HEK293 (cell line): ENCODE data around the gene SERPINA1.

ENCODE experiments used
- HOXA7 ChIP-seq: sonication (generic); formaldehyde crosslinking; IDR thresholded peaks from 2 replicates; pipeline ENCODE4 v1.8.1; 2022; ENCODE audit warnings: missing genetic modification reagents, borderline replicate concordance
- HOXC10 ChIP-seq: sonication (generic); formaldehyde crosslinking; IDR thresholded peaks from 2 replicates; pipeline ENCODE4 v1.8.1; 2023; ENCODE audit warnings: mild to moderate bottlenecking, missing genetic modification reagents
- KLF16 ChIP-seq: fragments of 450-650 bp; formaldehyde crosslinking; IDR thresholded peaks from 2 replicates; pipeline ENCODE4 v1.5.1; 2017; ENCODE audit warnings: missing biosample characterization, missing genetic modification characterization
- YY1 ChIP-seq: fragments of 450-650 bp; formaldehyde crosslinking; IDR thresholded peaks from 2 replicates; pipeline ENCODE4 v1.5.1; 2018; ENCODE audit warnings: missing biosample characterization, missing genetic modification characterization
- ZBTB8A ChIP-seq: fragments of 450-650 bp; formaldehyde crosslinking; IDR thresholded peaks from 2 replicates; pipeline ENCODE4 v1.5.1; 2016; ENCODE audit warnings: missing biosample characterization, missing genetic modification characterization
- ZNF175 ChIP-seq: fragments of 450-650 bp; formaldehyde crosslinking; IDR thresholded peaks from 2 replicates; pipeline ENCODE4 v1.5.1; 2016; ENCODE audit warnings: missing biosample characterization, missing genetic modification characterization
- ZNF23 ChIP-seq: fragments of 450-650 bp; formaldehyde crosslinking; IDR thresholded peaks from 2 replicates; pipeline ENCODE4 v1.5.1; 2016; ENCODE audit warnings: missing biosample characterization, missing genetic modification characterization, borderline replicate concordance
- ZNF560 ChIP-seq: fragments of 450-650 bp; formaldehyde crosslinking; IDR thresholded peaks from 2 replicates; pipeline ENCODE4 v1.5.1; 2017; ENCODE audit warnings: missing biosample characterization, missing genetic modification characterization, borderline replicate concordance
- ZNF785 ChIP-seq: fragments of 450-650 bp; formaldehyde crosslinking; IDR thresholded peaks from 2 replicates; pipeline ENCODE4 v1.5.1; 2016; ENCODE audit warnings: missing biosample characterization, missing genetic modification characterization
- ZSCAN30 ChIP-seq: fragments of 450-650 bp; IDR thresholded peaks from 2 replicates; pipeline ENCODE4 v1.5.1; 2018; ENCODE audit warnings: missing biosample characterization, mild to moderate bottlenecking, missing genetic modification characterization, moderate library complexity
- TF ChIP-seq, protein P1 (sequence below): fragments of 450-650 bp; formaldehyde crosslinking; IDR thresholded peaks from 2 replicates; pipeline ENCODE4 v1.5.1; 2016; ENCODE audit warnings: missing biosample characterization, missing genetic modification characterization
- TF ChIP-seq, protein P2 (sequence below): fragments of 450-650 bp; formaldehyde crosslinking; IDR thresholded peaks from 2 replicates; pipeline ENCODE4 v1.5.1; 2016; ENCODE audit warnings: missing biosample characterization, missing genetic modification characterization
- TF ChIP-seq, protein P3 (sequence below): fragments of 450-650 bp; formaldehyde crosslinking; IDR thresholded peaks from 2 replicates; pipeline ENCODE4 v1.5.1; 2017; ENCODE audit warnings: missing biosample characterization, missing genetic modification characterization
- TF ChIP-seq, protein P4 (sequence below): fragments of 450-650 bp; formaldehyde crosslinking; IDR thresholded peaks from 2 replicates; pipeline ENCODE4 v1.5.1; 2016; ENCODE audit warnings: missing biosample characterization, missing genetic modification characterization, low read depth

DNA sequence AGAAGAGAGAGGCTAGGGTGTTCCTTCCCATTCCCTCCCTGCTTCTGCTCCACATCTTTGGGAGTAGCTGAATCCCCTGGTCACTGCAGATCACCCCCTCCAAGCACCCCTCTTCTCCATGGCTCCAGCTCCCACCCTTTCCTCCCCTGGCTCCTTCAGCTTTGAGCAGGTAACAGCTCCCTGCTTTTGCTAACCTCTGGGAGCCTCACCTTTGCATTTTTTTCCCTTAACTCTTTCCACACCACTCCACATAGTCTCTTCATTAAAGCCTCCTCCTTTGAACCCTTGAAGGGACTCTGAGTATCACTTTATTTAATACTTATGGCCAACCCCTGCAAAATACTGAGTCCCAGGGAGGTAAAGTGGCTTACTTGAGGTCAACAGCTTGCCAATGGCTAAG is 39.6 kb downstream of the SERPINA1 start:
- TF ChIP-seq HOXA7 (CRISPR knock-in tag) (no peak), ZNF23 (tag by site-specific recombination) (no peak), YY1 (tag by site-specific recombination) (no peak), ZBTB8A (no peak), ZSCAN30 (tag by site-specific recombination) (no peak), ZNF785 (no peak), ZNF175 (no peak), KLF16 (tag by site-specific recombination) (no peak), HOXC10 (no peak), ZNF560 (tag by site-specific recombination) (no peak)
- TF ChIP-seq, protein P1, sequence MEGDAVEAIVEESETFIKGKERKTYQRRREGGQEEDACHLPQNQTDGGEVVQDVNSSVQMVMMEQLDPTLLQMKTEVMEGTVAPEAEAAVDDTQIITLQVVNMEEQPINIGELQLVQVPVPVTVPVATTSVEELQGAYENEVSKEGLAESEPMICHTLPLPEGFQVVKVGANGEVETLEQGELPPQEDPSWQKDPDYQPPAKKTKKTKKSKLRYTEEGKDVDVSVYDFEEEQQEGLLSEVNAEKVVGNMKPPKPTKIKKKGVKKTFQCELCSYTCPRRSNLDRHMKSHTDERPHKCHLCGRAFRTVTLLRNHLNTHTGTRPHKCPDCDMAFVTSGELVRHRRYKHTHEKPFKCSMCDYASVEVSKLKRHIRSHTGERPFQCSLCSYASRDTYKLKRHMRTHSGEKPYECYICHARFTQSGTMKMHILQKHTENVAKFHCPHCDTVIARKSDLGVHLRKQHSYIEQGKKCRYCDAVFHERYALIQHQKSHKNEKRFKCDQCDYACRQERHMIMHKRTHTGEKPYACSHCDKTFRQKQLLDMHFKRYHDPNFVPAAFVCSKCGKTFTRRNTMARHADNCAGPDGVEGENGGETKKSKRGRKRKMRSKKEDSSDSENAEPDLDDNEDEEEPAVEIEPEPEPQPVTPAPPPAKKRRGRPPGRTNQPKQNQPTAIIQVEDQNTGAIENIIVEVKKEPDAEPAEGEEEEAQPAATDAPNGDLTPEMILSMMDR (tag by site-specific recombination) = no peak
- TF ChIP-seq, protein P2, sequence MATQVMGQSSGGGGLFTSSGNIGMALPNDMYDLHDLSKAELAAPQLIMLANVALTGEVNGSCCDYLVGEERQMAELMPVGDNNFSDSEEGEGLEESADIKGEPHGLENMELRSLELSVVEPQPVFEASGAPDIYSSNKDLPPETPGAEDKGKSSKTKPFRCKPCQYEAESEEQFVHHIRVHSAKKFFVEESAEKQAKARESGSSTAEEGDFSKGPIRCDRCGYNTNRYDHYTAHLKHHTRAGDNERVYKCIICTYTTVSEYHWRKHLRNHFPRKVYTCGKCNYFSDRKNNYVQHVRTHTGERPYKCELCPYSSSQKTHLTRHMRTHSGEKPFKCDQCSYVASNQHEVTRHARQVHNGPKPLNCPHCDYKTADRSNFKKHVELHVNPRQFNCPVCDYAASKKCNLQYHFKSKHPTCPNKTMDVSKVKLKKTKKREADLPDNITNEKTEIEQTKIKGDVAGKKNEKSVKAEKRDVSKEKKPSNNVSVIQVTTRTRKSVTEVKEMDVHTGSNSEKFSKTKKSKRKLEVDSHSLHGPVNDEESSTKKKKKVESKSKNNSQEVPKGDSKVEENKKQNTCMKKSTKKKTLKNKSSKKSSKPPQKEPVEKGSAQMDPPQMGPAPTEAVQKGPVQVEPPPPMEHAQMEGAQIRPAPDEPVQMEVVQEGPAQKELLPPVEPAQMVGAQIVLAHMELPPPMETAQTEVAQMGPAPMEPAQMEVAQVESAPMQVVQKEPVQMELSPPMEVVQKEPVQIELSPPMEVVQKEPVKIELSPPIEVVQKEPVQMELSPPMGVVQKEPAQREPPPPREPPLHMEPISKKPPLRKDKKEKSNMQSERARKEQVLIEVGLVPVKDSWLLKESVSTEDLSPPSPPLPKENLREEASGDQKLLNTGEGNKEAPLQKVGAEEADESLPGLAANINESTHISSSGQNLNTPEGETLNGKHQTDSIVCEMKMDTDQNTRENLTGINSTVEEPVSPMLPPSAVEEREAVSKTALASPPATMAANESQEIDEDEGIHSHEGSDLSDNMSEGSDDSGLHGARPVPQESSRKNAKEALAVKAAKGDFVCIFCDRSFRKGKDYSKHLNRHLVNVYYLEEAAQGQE (tag by site-specific recombination) = no peak
- TF ChIP-seq, protein P3, sequence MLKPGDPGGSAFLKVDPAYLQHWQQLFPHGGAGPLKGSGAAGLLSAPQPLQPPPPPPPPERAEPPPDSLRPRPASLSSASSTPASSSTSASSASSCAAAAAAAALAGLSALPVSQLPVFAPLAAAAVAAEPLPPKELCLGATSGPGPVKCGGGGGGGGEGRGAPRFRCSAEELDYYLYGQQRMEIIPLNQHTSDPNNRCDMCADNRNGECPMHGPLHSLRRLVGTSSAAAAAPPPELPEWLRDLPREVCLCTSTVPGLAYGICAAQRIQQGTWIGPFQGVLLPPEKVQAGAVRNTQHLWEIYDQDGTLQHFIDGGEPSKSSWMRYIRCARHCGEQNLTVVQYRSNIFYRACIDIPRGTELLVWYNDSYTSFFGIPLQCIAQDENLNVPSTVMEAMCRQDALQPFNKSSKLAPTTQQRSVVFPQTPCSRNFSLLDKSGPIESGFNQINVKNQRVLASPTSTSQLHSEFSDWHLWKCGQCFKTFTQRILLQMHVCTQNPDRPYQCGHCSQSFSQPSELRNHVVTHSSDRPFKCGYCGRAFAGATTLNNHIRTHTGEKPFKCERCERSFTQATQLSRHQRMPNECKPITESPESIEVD (tag by site-specific recombination) = no peak
- TF ChIP-seq, protein P4, sequence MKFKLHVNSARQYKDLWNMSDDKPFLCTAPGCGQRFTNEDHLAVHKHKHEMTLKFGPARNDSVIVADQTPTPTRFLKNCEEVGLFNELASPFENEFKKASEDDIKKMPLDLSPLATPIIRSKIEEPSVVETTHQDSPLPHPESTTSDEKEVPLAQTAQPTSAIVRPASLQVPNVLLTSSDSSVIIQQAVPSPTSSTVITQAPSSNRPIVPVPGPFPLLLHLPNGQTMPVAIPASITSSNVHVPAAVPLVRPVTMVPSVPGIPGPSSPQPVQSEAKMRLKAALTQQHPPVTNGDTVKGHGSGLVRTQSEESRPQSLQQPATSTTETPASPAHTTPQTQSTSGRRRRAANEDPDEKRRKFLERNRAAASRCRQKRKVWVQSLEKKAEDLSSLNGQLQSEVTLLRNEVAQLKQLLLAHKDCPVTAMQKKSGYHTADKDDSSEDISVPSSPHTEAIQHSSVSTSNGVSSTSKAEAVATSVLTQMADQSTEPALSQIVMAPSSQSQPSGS (tag by site-specific recombination) = no peak
